Stimulated activated CD8-positive, alpha-beta memory T cell treated with anti-CD3 and anti-CD28 coated beads, Interleukin-4, amount 100 ng/mL, for 1 hour (primary cell): ENCODE measurements around the gene PPM1B.
"Not testable (repeated sequence)": the region's sequence is repeated elsewhere in the genome, so short reads cannot be mapped to it uniquely, and the experiment has no call there.

Source experiments
- DNase-seq, 2 donors: peaks; one replicate each; pipeline ENCODE4 v3.0.0-alpha.2; 2020; ENCODE audit warnings: low read depth in 2 of 2, low spot score in 1 of 2

PPM1B gene

DNA sequence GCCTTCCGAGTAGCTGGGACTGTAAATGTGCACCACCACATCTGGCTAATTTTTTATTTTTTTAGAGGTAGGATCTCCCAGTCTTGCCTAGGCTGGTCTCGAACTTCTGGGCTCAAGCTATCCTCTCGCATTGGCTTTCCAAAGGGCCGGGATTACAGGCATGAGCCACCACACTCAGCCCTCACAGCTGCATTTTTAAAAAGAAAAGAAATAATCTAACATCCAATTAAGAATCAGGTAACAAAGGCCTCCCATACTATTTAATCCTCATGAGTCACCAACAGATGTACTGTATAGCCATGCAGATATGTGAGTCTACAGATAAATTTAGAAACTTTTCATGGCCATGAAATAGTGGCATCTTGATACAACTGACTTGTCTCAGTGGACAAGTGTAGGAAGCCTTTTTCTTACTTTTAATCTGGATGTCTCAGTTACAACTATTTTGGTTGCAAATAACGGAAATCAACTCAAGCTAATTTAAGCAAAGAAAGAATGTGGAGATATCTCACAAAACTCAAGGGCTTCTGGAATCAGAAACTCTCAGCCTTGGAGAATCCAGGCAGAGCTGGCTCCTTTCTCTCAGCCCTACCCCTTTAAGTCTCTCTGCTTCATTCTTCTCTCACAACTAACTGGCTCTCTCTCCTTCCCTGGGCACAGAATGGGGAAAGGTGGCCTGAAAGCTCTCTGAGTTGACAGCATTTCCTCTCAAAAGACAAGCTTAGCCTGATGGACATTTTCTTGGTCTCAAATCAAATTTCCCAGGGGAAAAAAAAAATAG, 12.8 kb upstream of the PPM1B start:
- no peak for DNase-seq

DNA sequence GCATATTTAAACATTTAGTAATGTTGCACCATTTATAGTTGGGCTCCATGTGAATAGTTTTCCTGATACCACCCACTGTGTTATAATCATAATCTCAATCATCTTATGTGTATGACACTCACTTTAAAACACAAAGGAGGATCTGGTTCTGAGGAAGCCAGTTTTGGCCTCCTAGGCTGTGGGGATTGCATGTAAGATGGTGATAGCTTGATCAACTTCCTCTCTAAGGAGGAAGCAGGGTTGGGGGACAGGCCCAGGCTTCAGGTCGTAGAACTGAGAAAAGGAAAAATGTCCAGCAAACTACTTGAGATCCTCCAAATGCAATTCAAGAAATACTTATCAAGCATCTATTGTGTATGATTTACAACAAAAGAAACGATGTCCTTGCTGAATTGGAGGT, 4.9 kb upstream of the PPM1B start:
- DNase-seq, result no peak

DNA sequence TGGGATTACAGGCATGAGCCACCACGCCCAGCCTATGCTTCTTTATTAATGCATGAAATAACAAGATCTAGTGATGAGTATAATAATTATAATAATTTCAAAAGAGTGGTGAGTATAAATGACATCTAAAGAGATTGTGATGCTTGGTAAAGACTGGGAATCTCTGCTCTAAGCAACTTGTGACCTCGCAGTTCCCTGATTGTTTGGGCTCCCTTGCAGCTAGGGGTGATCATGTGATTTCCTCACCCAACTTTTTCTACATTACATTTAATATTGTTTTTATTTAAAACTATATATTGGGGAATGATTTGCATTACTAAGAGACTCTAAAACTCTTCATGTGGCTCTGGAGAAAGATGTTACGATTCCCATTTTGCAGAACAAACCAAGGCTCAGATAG, 4.1 kb upstream of the PPM1B start:
- DNase-seq, result no peak

DNA sequence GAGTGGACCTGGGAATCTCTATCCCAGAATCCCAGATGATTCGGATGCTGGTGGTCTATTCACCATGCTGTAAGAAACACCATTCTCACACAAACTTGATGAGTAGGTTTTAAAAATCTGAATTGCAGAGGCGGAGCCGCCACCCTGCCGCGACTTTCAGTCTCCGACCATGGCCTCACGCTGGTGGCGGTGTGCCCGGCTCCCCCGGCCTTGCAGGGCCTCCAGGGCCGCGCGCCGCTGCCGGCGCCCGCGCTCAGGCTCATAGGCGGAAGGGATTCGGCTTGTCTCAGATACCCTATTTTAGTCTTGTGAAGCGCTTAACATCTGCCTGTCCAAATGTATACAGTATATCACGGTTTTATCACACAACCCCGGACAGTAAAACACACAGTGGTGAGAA, 2.6 kb upstream of the PPM1B start:
- no peak for DNase-seq

DNA sequence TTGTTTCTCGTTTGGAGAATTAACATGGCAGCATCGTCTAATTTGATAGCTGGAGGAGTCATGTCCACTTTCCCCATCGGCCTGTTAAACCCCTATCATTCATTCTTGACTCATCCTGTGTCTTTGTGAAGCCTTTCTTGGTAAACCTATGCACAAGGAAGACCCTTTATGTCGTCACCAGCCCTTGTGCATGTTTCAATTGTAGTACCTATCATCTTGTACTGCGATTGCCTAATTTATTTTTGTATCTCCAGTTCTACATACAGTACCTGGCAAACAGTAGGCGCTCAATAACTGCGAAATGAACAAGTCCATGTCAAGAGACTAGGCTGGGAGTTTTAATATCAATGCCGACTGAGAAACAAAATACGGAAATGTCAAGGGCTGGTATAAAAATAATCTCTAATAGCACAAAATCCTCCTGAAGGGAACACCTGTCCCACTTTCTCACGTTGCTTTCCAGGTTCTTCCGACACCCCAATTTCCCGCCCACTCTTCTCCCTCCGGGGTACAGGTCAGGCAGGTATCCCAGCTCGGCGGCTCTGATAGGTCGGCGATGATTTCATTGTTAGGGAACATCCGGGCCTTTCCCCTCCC, 1.3 kb upstream of the PPM1B start:
- DNase-seq, result no peak

DNA sequence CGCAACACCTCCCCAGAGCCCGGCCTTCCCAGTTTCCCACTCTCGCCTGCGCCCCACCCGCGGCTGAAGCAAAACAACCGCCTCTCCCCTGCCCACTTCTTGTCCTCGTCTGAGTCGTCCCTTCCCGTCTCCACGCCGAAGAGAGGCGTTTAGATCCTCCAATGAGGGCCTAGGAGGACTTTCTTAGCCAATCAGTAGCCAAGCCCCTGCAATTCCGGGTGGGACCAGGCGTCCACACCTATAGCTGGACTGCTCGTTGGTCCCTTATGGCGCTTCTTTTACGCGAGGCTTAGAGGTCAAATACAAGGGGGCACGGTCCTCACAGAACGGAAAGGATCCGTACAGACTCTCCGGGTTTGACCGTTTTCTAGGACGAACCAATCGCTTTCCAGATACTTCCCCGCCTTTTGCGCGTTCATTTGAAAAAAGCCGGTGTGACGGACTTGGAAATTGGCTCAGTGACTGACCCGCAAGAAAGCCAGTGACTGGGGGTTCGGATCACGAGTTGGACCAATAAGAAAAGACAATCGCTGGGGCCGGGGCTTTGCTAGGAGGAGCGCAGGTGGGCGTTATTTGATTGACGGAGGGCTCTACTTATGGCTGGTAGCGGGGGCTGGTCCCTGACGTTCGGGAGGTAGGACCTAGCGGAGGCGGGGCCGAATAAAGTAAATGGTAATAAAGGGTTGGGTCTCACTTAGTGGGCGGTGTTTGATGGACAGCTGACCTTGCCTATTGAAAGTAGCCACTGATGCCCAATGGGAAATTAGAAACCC, 581 bp upstream of the PPM1B start:
- DNase-seq, result peak; percentile 86 to 92

DNA sequence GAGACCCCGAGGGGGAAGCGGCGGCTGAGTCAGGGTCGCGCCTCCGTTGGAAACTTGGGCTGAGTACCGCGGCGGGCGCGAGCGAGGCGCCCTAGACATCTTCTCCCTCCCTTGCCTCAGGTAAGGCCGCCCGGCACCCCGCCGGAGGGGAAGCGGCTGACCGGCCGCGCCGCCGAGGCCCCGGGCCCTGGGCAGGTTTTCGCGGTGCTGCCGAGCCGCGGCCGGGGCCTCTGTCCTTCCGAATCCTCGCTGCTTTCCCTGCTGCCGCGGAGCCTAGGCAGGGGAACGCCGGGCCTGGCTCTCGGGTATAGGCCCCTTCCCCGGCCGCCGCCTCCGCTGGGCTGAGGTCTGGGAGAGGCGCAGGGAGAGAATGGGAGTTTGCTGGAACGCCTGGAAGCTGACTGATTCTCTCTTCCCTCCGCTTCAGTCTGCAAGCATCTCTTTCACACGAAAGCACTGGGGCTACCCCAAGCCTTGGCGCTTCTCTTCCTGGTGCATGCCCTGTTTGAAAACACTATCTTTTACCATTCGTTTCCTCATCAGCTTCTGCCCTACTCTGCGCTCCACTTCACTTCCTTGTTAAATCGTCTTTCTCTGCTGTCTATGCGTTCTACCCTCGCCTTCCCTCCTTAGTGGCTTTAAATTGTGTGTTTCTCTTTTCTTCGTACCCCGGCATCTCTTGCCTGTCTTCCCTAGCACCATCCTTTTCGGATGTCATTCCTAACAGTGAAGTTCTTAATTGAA, 652 bp downstream of the PPM1B start:
- DNase-seq, result peak; percentile 5 to 7

DNA sequence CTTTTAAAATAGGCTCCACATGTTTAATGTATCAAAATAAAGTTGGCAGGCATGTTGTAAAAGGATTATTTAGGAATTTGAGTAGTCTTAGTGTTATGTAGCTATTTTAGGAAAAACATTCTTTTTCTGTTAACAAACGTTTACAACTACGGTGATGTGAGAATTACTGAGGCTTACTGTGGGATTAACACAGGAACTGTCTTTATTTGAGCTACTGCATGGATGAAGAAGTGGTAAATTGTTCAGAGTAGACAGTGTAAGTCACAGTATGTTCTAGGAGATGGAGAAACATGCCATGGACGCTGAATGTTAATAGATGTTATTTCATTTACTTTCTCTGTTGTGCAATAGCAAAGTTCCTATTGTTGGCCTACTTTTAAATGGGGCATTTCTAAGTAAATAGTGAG, 1.6 kb downstream of the PPM1B start:
- DNase-seq, result no peak

DNA sequence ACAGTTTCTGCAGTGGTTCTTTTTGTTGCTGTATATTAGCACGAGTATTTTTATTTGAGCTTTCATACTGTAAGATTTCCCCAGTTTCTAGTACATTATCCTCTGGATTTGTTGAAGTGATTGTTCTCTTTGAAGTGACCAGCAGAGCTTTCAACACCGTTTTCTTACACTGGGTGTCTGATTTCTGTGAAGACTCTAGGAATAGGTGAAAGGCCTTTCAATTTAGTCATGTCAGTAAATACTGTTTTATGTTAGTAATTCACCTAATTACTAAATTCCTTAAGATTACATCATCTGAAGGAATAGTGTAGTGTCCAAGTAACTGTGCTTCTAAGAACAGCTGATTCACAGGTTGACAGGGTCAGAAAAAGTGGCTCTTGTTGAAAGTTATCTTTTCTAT, 2.3 kb downstream of the PPM1B start:
- no peak for DNase-seq

DNA sequence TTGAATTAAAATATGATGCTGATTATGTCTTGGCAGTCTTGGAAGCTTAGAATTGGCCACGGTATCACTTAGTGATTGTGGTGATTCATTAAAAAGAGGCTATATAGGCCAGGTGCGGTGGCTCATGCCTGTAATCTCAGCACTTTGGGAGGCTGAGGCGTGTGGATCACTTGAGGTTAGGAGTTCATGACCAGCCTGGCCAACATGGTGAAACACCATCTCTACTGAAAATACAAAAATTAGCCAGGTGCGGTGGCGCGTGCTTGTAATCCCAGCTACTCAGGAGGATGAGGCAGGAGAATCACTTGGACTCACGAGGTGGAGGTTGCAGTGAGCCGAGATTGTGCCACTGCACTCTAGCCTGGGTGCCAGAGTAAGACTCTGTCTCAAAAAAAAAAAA, 2.8 kb downstream of the PPM1B start:
- DNase-seq, result not testable (repeated sequence)

DNA sequence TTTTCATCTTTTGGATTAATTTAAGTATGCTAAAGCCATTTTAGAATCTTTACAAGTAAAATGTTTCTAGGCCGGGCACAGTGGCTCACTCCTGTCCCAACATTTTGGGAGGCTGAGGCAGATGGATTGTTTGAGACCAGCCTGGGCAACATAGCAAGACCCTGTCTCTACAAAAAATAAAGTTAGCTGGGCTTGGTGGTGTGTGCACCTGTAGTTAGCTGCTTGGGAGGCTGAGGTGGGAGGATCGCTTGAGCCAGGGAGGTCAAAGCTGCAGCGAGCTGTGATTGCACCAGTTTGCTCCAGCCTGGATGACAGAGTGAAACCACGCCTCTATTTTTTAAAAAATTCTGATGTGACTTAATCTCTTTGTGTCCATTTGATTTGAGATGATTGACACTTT, 3.9 kb downstream of the PPM1B start:
- no peak for DNase-seq

DNA sequence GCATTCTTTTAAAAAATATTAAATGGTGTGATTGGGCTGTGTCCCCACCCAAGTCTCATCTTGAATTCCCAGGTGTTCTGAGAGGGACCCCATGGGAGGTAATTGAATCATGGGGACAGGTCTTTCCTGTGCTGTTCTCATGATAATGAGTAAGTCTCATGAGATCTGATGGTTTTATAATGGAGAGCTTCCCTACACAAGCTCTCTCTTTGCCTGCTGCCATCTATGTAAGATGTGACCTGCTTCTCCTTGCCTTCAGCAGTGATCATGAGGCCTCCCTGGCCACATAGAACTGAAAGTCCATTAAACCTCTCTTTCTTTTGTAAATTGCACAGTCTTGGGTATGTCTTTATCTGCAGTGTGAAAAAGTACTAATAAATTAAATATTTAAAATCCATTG, 10.3 kb downstream of the PPM1B start:
- no peak for DNase-seq

DNA sequence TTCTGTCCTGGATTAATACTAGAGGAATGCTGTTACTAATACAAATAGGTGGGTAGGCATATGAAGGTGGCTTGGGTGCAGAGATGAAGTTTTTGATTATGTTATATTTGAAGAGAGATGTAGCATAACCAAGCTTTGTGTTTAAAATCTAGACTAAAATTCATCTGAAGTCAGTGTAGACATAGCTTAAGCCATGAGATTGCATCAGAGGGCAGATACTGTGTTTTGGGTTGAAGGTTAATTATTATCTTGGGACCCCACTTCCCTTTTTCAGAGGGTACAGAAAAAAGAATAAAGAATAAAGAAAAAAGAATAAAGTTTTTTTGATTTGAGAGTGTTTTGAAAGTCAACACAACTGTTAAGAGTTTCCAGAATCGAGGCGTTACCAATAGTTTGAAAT, 13.0 kb downstream of the PPM1B start:
- no peak for DNase-seq

DNA sequence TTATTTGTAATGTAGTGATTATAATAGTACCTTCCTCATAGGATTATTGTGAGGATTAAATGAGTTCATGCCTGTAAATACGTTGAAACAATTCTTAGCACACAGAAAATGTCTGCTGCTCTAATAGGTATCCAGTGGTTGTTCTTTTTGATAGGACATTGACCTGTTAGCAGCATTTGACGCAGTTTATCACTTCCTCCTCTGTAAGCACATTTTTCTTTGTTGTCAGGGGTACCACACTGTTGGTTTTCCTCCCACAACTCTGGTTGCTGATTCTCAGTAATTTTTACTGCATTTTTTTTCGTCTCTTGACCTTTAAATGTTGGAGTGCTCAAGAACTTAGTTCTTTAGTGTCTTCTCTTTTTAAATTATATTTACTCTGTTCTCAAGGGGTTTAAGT, 15.4 kb downstream of the PPM1B start:
- no peak for DNase-seq

DNA sequence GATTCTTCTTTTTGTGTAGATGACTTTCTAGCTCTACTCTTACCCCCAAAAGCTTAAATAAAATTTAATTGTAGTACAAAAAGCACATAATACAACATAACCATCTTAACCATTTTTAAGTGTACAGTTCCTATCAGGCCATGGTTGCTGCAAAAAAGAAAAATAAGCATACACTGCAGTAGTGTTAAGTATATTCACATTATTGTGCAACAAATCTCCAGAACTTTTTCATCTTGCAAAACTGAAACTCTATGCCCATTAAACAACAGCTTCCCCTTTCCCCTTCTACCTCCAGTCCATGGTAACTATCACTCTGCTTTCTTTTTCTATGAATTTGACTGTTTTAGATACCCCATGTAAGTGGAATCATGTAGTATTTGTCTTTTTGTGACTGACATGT, 18.1 kb downstream of the PPM1B start:
- no peak for DNase-seq

DNA sequence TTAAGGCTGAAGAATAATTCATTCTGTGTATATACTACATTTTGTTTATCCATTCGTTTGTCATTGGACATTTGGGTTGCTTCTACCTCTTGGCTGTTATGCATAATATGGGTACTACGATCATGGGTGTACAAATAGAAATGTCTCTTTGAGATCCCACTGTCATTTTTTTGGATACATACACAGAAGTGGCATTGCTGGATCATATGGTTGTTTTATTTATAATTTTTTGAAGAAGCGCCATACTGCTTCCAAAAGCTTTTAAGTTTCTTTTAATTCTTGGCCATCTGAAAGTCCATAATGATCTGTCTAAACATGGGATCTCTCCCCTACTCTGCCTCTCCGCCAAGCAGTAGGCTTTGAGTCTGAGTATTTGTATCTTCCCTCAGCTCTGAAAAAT, 18.6 kb downstream of the PPM1B start:
- DNase-seq, result no peak

DNA sequence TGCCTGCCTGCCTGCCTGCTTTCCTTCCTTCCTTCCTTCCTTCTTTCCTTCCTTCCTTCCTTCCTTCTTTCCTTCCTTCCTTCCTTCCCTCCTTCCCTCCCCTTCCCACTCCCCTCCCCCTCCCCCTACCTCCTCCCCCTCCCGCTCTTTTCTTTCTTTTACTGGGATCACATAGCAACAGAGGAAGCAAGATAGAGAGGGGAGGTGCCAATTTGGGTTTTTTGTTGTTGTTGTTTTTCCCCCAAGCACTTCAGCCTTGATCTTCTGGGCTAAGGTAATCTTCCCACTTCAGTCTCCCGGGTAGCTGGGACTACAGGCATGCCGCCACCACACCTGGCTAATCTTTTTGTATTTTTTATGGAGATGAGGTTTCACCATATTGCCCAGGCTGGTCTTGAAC, 20.0 kb downstream of the PPM1B start:
- no peak for DNase-seq

DNA sequence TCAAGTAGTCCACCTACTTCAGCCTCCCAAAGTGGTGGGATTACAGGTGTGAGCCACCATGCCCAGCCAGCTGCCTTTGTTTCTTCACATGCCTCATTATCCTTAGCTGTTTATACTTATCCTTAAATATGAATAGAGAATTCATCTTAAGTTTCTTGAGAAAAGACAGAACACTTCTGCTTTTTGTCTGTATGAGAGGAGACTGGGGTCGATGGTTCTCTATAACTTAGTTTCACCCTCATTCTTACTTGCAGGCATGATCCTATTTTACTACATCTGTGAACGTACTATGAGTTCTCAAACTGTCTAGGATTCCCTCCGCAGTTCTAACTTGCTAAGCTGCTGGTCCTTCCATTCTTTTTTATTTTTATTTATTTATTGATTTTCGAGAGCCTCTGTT, 20.4 kb downstream of the PPM1B start:
- no peak for DNase-seq

DNA sequence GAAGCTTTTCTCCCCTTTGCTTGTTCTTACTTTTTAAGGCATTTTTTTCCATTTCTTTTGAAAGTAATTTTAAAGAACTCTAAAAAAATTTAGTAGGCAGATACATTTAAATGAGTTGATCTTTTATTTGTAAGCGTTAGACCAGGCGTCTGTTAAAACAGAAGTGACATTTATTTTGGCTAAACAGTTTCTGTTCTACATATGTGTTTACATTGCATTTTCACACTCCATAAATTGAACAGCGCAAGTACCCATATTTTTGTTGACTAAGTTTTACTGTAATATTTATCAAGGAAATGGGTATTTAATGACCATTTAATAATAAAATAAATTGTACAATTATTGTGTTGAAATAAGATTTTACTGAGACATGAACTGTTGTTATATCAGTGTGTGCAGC, 21.9 kb downstream of the PPM1B start:
- DNase-seq, result no peak

DNA sequence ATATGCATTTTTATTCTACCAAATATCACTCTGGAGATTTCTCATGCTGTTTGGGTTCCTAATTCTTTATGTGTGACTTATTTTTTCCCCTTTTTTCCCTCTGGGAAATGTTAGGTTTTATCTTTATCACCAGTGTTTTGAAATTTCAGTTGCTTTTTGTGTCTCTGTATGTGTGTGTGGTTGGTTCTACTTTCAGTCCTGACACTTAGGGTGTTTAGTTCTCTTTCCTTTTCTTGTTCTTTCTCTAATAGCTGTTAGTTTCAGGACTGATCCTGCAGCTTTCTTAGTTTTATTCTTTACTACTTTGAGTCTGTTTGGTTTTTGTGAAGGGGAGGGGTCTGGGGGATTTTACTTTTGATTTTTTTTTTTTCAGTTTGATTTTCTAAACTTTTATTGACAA, 23.1 kb downstream of the PPM1B start:
- no peak for DNase-seq

DNA sequence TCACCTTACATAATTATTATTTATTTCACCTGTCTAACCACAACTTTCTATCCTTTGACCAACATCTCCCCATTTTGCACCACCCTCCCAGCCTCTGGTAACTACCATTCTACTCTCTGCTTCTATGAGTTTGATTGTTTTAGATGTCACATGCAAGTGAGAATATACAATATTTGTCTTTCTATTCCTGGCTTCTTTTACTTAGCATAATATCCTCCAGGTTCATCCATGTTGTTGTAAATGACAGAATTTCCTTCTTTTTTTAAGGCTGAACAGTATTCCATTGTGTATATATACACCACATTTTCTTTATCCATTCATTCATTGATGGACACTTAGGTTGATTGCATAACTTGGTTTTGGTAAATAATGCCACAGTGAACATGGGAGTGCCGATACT, 24.0 kb downstream of the PPM1B start:
- DNase-seq, result no peak

DNA sequence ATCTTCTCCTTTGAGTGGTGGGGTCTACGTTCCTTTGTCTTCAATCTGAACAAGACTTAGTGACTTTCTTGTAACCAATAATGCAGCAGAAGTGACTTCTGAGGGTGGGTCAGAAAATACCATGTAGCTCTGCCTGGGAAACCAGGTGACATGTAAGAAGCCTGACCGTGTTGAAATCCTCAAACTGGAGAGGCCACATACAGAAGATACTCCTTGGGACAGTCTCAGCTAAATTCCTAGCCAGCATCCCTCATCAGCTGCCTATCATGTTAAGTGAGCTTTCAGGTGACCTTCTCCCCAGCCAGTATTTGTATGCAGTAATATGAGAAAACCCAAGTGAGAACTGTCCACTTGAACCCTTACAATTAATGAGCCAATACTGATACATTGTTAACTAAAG, 27.0 kb downstream of the PPM1B start:
- DNase-seq, result no peak
